Keratinocyte (primary cell): ENCODE data around the gene GJA4. TPM values are rescaled to one million over a fixed set of nuclear protein-coding genes. Genes with fewer than 3 reads are reported as not detected.

ENCODE experiments used
- DNase-seq: peaks from one replicate; pipeline ENCODE4 v3.0.0-alpha.2; 2011; ENCODE audit warnings: low read depth, missing footprints, low spot score
- FAIRE-seq: peaks from 2 replicates; lab custom pipeline; 2011; peaks lifted over from hg19 to GRCh38; lab: Jason Lieb, UNC
- H2AFZ ChIP-seq: 2 replicates; pipeline ENCODE4 v1.6.0; 2012; ENCODE audit warnings: low read length, control low read depth, inconsistent platforms; ENCODE audit not compliant: control insufficient read depth
- H3K27ac ChIP-seq: 2 replicates; pipeline ENCODE4 v1.5.1; 2011; ENCODE audit warnings: low read length; ENCODE audit not compliant: control insufficient read depth, insufficient read depth
- H3K27me3 ChIP-seq: 3 replicates; pipeline ENCODE4 v1.6.0; 2011; ENCODE audit warnings: low read length; ENCODE audit not compliant: control insufficient read depth, insufficient read depth; ENCODE audit errors: extremely low read depth
- H3K36me3 ChIP-seq, 2 experiments: 2 replicates in 1 of 2; 3 replicates in 1 of 2; pipeline ENCODE4 v1.5.1; 2011; ENCODE audit warnings: low read length in 2 of 2, mild to moderate bottlenecking in 1 of 2; ENCODE audit not compliant: control insufficient read depth in 2 of 2, insufficient read depth in 2 of 2; ENCODE audit errors: extremely low read depth in 1 of 2
- H3K4me1 ChIP-seq: 3 replicates; pipeline ENCODE4 v1.5.1; 2011; ENCODE audit warnings: low read length; ENCODE audit not compliant: control insufficient read depth, insufficient read depth; ENCODE audit errors: extremely low read depth
- H3K4me2 ChIP-seq: 3 replicates; pipeline ENCODE4 v1.6.0; 2011; ENCODE audit warnings: low read depth, low read length; ENCODE audit not compliant: control insufficient read depth, insufficient read depth; ENCODE audit errors: extremely low read depth
- H3K4me3 ChIP-seq, 3 experiments: fragments of 200-600 bp in 1 of 3; sonication (generic) in 1 of 3; 2 replicates in 2 of 3; 3 replicates in 1 of 3; pipeline ENCODE4 v1.5.1; 2011 to 2016; ENCODE audit warnings: low read length in 3 of 3, mild to moderate bottlenecking in 3 of 3, control low read depth in 2 of 3, inconsistent platforms in 1 of 3, low read depth in 1 of 3, mixed read lengths in 1 of 3, mixed run types in 1 of 3, moderate library complexity in 1 of 3; ENCODE audit not compliant: control insufficient read depth in 2 of 3, insufficient read depth in 2 of 3; ENCODE audit errors: extremely low read depth in 1 of 3
- H3K79me2 ChIP-seq: 2 replicates; pipeline ENCODE4 v1.6.0; 2012; ENCODE audit warnings: low read length; ENCODE audit not compliant: control insufficient read depth, insufficient read depth
- H3K9ac ChIP-seq: 3 replicates; pipeline ENCODE4 v1.6.0; 2011; ENCODE audit warnings: low read length; ENCODE audit not compliant: control insufficient read depth, insufficient read depth; ENCODE audit errors: extremely low read depth
- H3K9me1 ChIP-seq: 3 replicates; pipeline ENCODE4 v1.6.0; 2011; ENCODE audit warnings: low read length; ENCODE audit not compliant: control insufficient read depth, insufficient read depth; ENCODE audit errors: extremely low read depth
- H3K9me3 ChIP-seq: 2 replicates; pipeline ENCODE4 v1.5.1; 2012; ENCODE audit warnings: low read depth, low read length; ENCODE audit not compliant: control insufficient read depth
- H4K20me1 ChIP-seq: 3 replicates; pipeline ENCODE4 v1.6.0; 2011; ENCODE audit warnings: low read length; ENCODE audit not compliant: control insufficient read depth, insufficient read depth; ENCODE audit errors: extremely low read depth
- CTCF ChIP-seq, 3 experiments: IDR thresholded peaks in 1 of 3; conservative IDR thresholded peaks in 1 of 3; optimal IDR thresholded peaks in 1 of 3; 2 replicates in 2 of 3; 3 replicates in 1 of 3; pipeline versions ENCODE3 to v1.5.1; 2011; ENCODE audit warnings: low read length in 3 of 3, mild to moderate bottlenecking in 3 of 3, moderate library complexity in 2 of 3, control low read depth in 1 of 3, inconsistent platforms in 1 of 3; ENCODE audit not compliant: insufficient read depth in 2 of 3; ENCODE audit errors: extremely low read depth in 1 of 3
- EZH2 ChIP-seq: IDR thresholded peaks from one replicate; pipeline ENCODE4 v1.6.1; 2012; ENCODE audit warnings: inconsistent platforms, mild to moderate bottlenecking, low read length, moderate library complexity
- dilution Hi-C: fragments of 300-500 bp; cut with MboI; formaldehyde crosslinking; loops from one replicate; pipeline ENCODE4 v1.7.0; 2020; ENCODE audit warnings: low sequenced_read_pairs; ENCODE audit not compliant: extremely low pct_ligation_motif_present
- polyA plus RNA-seq, 5 experiments: library from polyadenylated mRNA; depleted of rRNA in 3 of 5; stranded (reverse) in 3 of 5; stranded (forward) in 1 of 5; unstranded in 1 of 5; fragments of >200 nt; gene quantifications; 1 replicate in 1 of 5; 2 replicates in 3 of 5; 3 replicates in 1 of 5; pipeline versions ENCODE4 v1.2.1 to v1.2.3, GENCODE V29; 2011 to 2012; ENCODE audit warnings: missing spikeins in 2 of 5, low read depth in 1 of 5, low replicate concordance in 1 of 5

The GJA4 gene
- polyA plus RNA-seq, 1 donor (not counting 4 experiments of a cell fraction or from before 2014, with no cell fraction given): not detected

GRCh38 chr1:34827341-34827941 lies 34.6 kb downstream of the GJA4 start:
- TF ChIP-seq CTCF (optimal IDR thresholded peaks at IDR 0.05 in 1 of 3, IDR thresholded peaks at IDR 0.05 in 1 of 3, conservative IDR thresholded peaks at IDR 0.05 in 1 of 3; ENCODE audit: extremely low read depth in 1 of 3, insufficient read depth in 2 of 3, low read length in 3 of 3) (no peak), EZH2 (no peak)
- Histone ChIP-seq H3K27me3 (no peaks in the 10 kb centered on the region), H2AFZ (no peak overlapping the region), H3K9me1 (no peaks in the 10 kb centered on the region), H4K20me1 (no peaks in the 10 kb centered on the region), H3K4me3 (no peak overlapping the region), H3K9ac (no peak overlapping the region), H3K4me1 (no peaks in the 10 kb centered on the region), H3K27ac (no peak overlapping the region), H3K79me2 (no peaks in the 10 kb centered on the region), H3K36me3 (no peaks in the 10 kb centered on the region), H3K9me3 (no peaks in the 10 kb centered on the region), H3K4me2 (no peak overlapping the region)
- dilution Hi-C loops: no loop called here
- no peak for DNase-seq
- no peak for FAIRE-seq

GRCh38 chr1:34828611-34829010 lies 35.8 kb downstream of the GJA4 start:
- H2AFZ ChIP-seq: no peak overlapping the region
- FAIRE-seq (no peak), DNase-seq (no peak)
- H3K9ac ChIP-seq: no peak overlapping the region
- no peaks in the 10 kb centered on the region for H3K9me3 ChIP-seq
- dilution Hi-C loops: no loop called here
- no peaks in the 10 kb centered on the region for H3K9me1 ChIP-seq
- no peaks in the 10 kb centered on the region for H3K79me2 ChIP-seq
- no peak overlapping the region for H3K4me2 ChIP-seq
- no peak overlapping the region for H3K4me3 ChIP-seq
- H3K36me3 ChIP-seq: no peaks in the 10 kb centered on the region
- H3K27me3 ChIP-seq: no peaks in the 10 kb centered on the region
- H3K4me1 ChIP-seq: no peaks in the 10 kb centered on the region
- H3K27ac ChIP-seq: no peak overlapping the region
- no peaks in the 10 kb centered on the region for H4K20me1 ChIP-seq
- no peak for TF ChIP-seq EZH2
- no peak for TF ChIP-seq CTCF (optimal IDR thresholded peaks at IDR 0.05 in 1 of 3, IDR thresholded peaks at IDR 0.05 in 1 of 3, conservative IDR thresholded peaks at IDR 0.05 in 1 of 3; ENCODE audit: extremely low read depth in 1 of 3, insufficient read depth in 2 of 3, low read length in 3 of 3)
